ENCODE data around the gene ADAMTSL4.

ADAMTSL4 gene

GRCh38 chr1:150532860-150533259, 16.3 kb upstream of the ADAMTSL4 start:
- in situ Hi-C loops (cut with MboI; ENCODE audit: low sequenced_read_pairs): loop anchor here (25.0 kb wide), 1 partner anchor 271 kb away; the partner anchor contains the start of genes APH1A, C1orf54 and CA14

- in situ Hi-C loops (cut with MboI; ENCODE audit: low sequenced_read_pairs): loop anchor here (25.0 kb wide), 1 partner anchor 272 kb away; the partner anchor contains the start of genes APH1A, C1orf54 and CA14
These were observed 15.2 kb upstream of the ADAMTSL4 start for GRCh38 chr1:150534002-150534401.

- in situ Hi-C loops (cut with MboI; ENCODE audit: low sequenced_read_pairs): loop anchor here (25.0 kb wide), 1 partner anchor 273 kb away; the partner anchor contains the start of genes APH1A, C1orf54 and CA14
These were observed 13.5 kb upstream of the ADAMTSL4 start for GRCh38 chr1:150535511-150536287.

GRCh38 chr1:150536836-150537731, 12.1 kb upstream of the ADAMTSL4 start:
- in situ Hi-C loops (cut with MboI; ENCODE audit: low sequenced_read_pairs): loop anchor here (25.0 kb wide), 1 partner anchor 275 kb away; the partner anchor contains the start of genes APH1A, C1orf54 and CA14

GRCh38 chr1:150537732-150538684, 11.2 kb upstream of the ADAMTSL4 start:
- in situ Hi-C loops (cut with MboI; ENCODE audit: low sequenced_read_pairs): loop anchor here (25.0 kb wide), 1 partner anchor 276 kb away; the partner anchor contains the start of genes APH1A, C1orf54 and CA14

- in situ Hi-C loops (cut with MboI; ENCODE audit: low sequenced_read_pairs): loop anchor here (25.0 kb wide), 1 partner anchor 281 kb away; the partner anchor contains the start of genes APH1A, C1orf54 and CA14
These were observed 5.6 kb upstream of the ADAMTSL4 start for GRCh38 chr1:150543500-150544143.

GRCh38 chr1:150544204-150544603, 5.0 kb upstream of the ADAMTSL4 start:
- in situ Hi-C loops (cut with MboI; ENCODE audit: low sequenced_read_pairs): loop anchor here (25.0 kb wide), 1 partner anchor 282 kb away; the partner anchor contains the start of genes APH1A, C1orf54 and CA14

GRCh38 chr1:150545486-150546032, 3.6 kb upstream of the ADAMTSL4 start:
- in situ Hi-C loops (cut with MboI; ENCODE audit: low sequenced_read_pairs): loop anchor here (25.0 kb wide), 1 partner anchor 283 kb away; the partner anchor contains the start of genes APH1A, C1orf54 and CA14

- in situ Hi-C loops (cut with MboI; ENCODE audit: low sequenced_read_pairs): loop anchor here (25.0 kb wide), 1 partner anchor 284 kb away; the partner anchor contains the start of genes APH1A, C1orf54 and CA14
These were observed 2.8 kb upstream of the ADAMTSL4 start for GRCh38 chr1:150546294-150546937.

- in situ Hi-C loops (cut with MboI; ENCODE audit: low sequenced_read_pairs): loop anchor here (25.0 kb wide), 1 partner anchor 286 kb away; the partner anchor contains the start of genes APH1A, C1orf54 and CA14
These were observed 930 bp upstream of the ADAMTSL4 start for GRCh38 chr1:150548324-150548631.

GRCh38 chr1:150549496-150550221, 451 bp downstream of the ADAMTSL4 start:
- in situ Hi-C loops (cut with MboI; ENCODE audit: low sequenced_read_pairs): loop anchor here (25.0 kb wide), 1 partner anchor 287 kb away; the partner anchor contains the start of genes APH1A, C1orf54 and CA14

GRCh38 chr1:150550222-150551050, 1.2 kb downstream of the ADAMTSL4 start:
- in situ Hi-C loops (cut with MboI; ENCODE audit: low sequenced_read_pairs): no loop called here

- in situ Hi-C loops (cut with MboI; ENCODE audit: low sequenced_read_pairs): no loop called here
These were observed 2.0 kb downstream of the ADAMTSL4 start for GRCh38 chr1:150551051-150551783.

GRCh38 chr1:150551784-150552127, 2.5 kb downstream of the ADAMTSL4 start:
- in situ Hi-C loops (cut with MboI; ENCODE audit: low sequenced_read_pairs): no loop called here

GRCh38 chr1:150552128-150552910, 3.1 kb downstream of the ADAMTSL4 start:
- in situ Hi-C loops (cut with MboI; ENCODE audit: low sequenced_read_pairs): no loop called here

GRCh38 chr1:150552911-150553289, 3.7 kb downstream of the ADAMTSL4 start:
- in situ Hi-C loops (cut with MboI; ENCODE audit: low sequenced_read_pairs): no loop called here

Data from HL-60/S4 treated with phorbol 12-myristate 13-acetate at 8.2 ng/mL for 4 days and 3 days (cell line).